Skin epidermis (tissue), 12 donors: ENCODE measurements around the gene PDZD2.
"Not testable (repeated sequence)": the region's sequence is repeated elsewhere in the genome, so short reads cannot be mapped to it uniquely, and the experiment has no call there.

Experiments
- H3K27ac ChIP-seq, 21 experiments: fragments of 200-600 bp; sonication (generic) in 11 of 21; one replicate each; pipeline ENCODE4 v1.5.0; 2020; ENCODE audit warnings: mild to moderate bottlenecking in 3 of 21, inconsistent platforms in 2 of 21, moderate library complexity in 2 of 21
- H3K4me3 ChIP-seq, 7 experiments: fragments of 200-600 bp; sonication (generic) in 2 of 7; one replicate each; pipeline ENCODE4 v1.5.0; 2020; ENCODE audit warnings: inconsistent platforms in 2 of 7, mild to moderate bottlenecking in 2 of 7, moderate library complexity in 1 of 7

PDZD2 gene

GRCh38 chr5:31939151-31939550, 300.2 kb downstream of the PDZD2 start:
- H3K4me3 ChIP-seq: no peak overlapping the region
- H3K27ac ChIP-seq: peak overlapping the region in 8 of 21 experiments; percentile 6 to 80 (median 36)

- H3K27ac ChIP-seq: peak overlapping the region in 5 of 21 experiments; percentile 5 to 47 (median 23)
- H3K4me3 ChIP-seq: no peak overlapping the region
Measured at GRCh38 chr5:31941151-31941755, 302.3 kb downstream of the PDZD2 start.

- H3K4me3 ChIP-seq: no peak overlapping the region
- peak overlapping the region in 3 of 21 experiments; percentile 8 to 47 (median 12) for H3K27ac ChIP-seq
Measured at GRCh38 chr5:31942546-31942945, 303.6 kb downstream of the PDZD2 start.

GRCh38 chr5:31944684-31945445, 305.9 kb downstream of the PDZD2 start:
- Histone ChIP-seq H3K27ac (peak overlapping the region in 1 of 21 experiments; percentile 12), H3K4me3 (no peak overlapping the region)

- Histone ChIP-seq H3K27ac (no peak overlapping the region), H3K4me3 (no peak overlapping the region)
Measured at GRCh38 chr5:31948006-31948405, 309.1 kb downstream of the PDZD2 start.

GRCh38 chr5:31952067-31952466, 313.1 kb downstream of the PDZD2 start:
- Histone ChIP-seq H3K27ac (no peak overlapping the region), H3K4me3 (no peak overlapping the region)

- no peak overlapping the region for H3K27ac ChIP-seq
- no peak overlapping the region for H3K4me3 ChIP-seq
Measured at GRCh38 chr5:31954091-31954490, 315.2 kb downstream of the PDZD2 start.

GRCh38 chr5:31957151-31957550, 318.2 kb downstream of the PDZD2 start:
- no peak overlapping the region for H3K27ac ChIP-seq
- H3K4me3 ChIP-seq: no peak overlapping the region

GRCh38 chr5:31962351-31962751, 323.4 kb downstream of the PDZD2 start:
- Histone ChIP-seq H3K27ac (peak overlapping the region in 8 of 21 experiments; percentile 29 to 60 (median 42)), H3K4me3 (no peak overlapping the region)

GRCh38 chr5:31962871-31963307, 324.0 kb downstream of the PDZD2 start:
- Histone ChIP-seq H3K27ac (peak overlapping the region in 9 of 21 experiments; percentile 7 to 60 (median 40)), H3K4me3 (no peak overlapping the region)

GRCh38 chr5:31963358-31964006, 324.6 kb downstream of the PDZD2 start:
- Histone ChIP-seq H3K4me3 (no peak overlapping the region), H3K27ac (peak overlapping the region in 9 of 21 experiments; percentile 7 to 64 (median 21))

- peak overlapping the region in 4 of 21 experiments; percentile 21 to 64 (median 40) for H3K27ac ChIP-seq
- no peak overlapping the region for H3K4me3 ChIP-seq
Measured at GRCh38 chr5:31964007-31964360, 325.1 kb downstream of the PDZD2 start.

- Histone ChIP-seq H3K27ac (no peak overlapping the region), H3K4me3 (no peak overlapping the region)
Measured at GRCh38 chr5:31965227-31965626, 326.3 kb downstream of the PDZD2 start.

- Histone ChIP-seq H3K27ac (peak overlapping the region in 5 of 21 experiments; percentile 2 to 58 (median 18)), H3K4me3 (no peak overlapping the region)
Measured at GRCh38 chr5:31966936-31967335, 328.0 kb downstream of the PDZD2 start.

- no peak overlapping the region for H3K4me3 ChIP-seq
Measured at GRCh38 chr5:31967461-31967860, 328.5 kb downstream of the PDZD2 start.

GRCh38 chr5:31972558-31972957, 333.6 kb downstream of the PDZD2 start:
- no peak overlapping the region for H3K27ac ChIP-seq

More at GRCh38 chr5:31967461-31967860, 328.5 kb downstream of the PDZD2 start:
- peak overlapping the region in 1 of 21 experiments; percentile 10 for H3K27ac ChIP-seq

GRCh38 chr5:31975189-31975612, 336.3 kb downstream of the PDZD2 start:
- H3K4me3 ChIP-seq, H3K27ac ChIP-seq: not testable (repeated sequence)

More at GRCh38 chr5:31972558-31972957, 333.6 kb downstream of the PDZD2 start:
- no peak overlapping the region for H3K4me3 ChIP-seq

- no peak overlapping the region for H3K27ac ChIP-seq
- H3K4me3 ChIP-seq: no peak overlapping the region
Measured at GRCh38 chr5:31976169-31976568, 337.2 kb downstream of the PDZD2 start.

GRCh38 chr5:31981361-31981945, 342.5 kb downstream of the PDZD2 start:
- no peak overlapping the region for H3K4me3 ChIP-seq
- no peak overlapping the region for H3K27ac ChIP-seq

GRCh38 chr5:31982027-31982426, 343.1 kb downstream of the PDZD2 start:
- no peak overlapping the region for H3K27ac ChIP-seq

More at GRCh38 chr5:31982027-31982426, 343.1 kb downstream of the PDZD2 start:
- H3K4me3 ChIP-seq: no peak overlapping the region
